ENCODE results near the gene CENPE.

GRCh38 chr4:103073792-103074438 lies 124.2 kb downstream of the CENPE start:
- no peak for TF ChIP-seq CTCF (IDR thresholded peaks at IDR 0.05)
- no peak for TF ChIP-seq EZH2 (IDR thresholded peaks at IDR 0.05; ENCODE audit: borderline replicate concordance, insufficient read depth, low read depth, low read length, poor library complexity, severe bottlenecking)

All from B cell (primary cell).